BJ (cell line): ENCODE data around the gene GART. TPM values are rescaled to one million over a fixed set of nuclear protein-coding genes. Genes with fewer than 3 reads are reported as not detected.

Experiments used
- CTCF ChIA-PET: fragments of 350-600 bp; formaldehyde crosslinking; extraction: SDS; loops from one replicate; lab custom pipeline; 2021; ENCODE audit warnings: antibody characterized with exemption, inconsistent platforms; lab: Yijun Ruan, JAX
- POLR2A ChIA-PET: fragments of 300-600 bp; sonication (Branson Sonifier 250); formaldehyde crosslinking; extraction: SDS; loops from one replicate; lab custom pipeline; 2021; ENCODE audit warnings: antibody characterized with exemption; lab: Charles Lee
- DNase-seq: peaks from one replicate; pipeline ENCODE4 v3.0.0-alpha.2; 2011; ENCODE audit warnings: low read depth
- H3K27me3 ChIP-seq: 2 replicates; pipeline ENCODE4 v1.6.0; 2011; ENCODE audit warnings: low read length; ENCODE audit not compliant: control insufficient read depth, insufficient read depth
- H3K36me3 ChIP-seq: 2 replicates; pipeline ENCODE4 v1.5.1; 2011; ENCODE audit warnings: low read length; ENCODE audit not compliant: control insufficient read depth, insufficient read depth
- H3K4me3 ChIP-seq: 2 replicates; pipeline ENCODE4 v1.5.1; 2011; ENCODE audit warnings: low read depth, mild to moderate bottlenecking, control low read depth, low read length
- polyA plus RNA-seq: library from polyadenylated mRNA; depleted of rRNA; stranded (reverse); fragments of >200 nt; gene quantifications from 2 replicates; pipeline ENCODE4 v1.2.3, GENCODE V29; 2011
- TF ChIP-seq, protein P1 (sequence below): IDR thresholded peaks from 2 replicates; pipeline ENCODE4 v1.5.1; 2011; ENCODE audit warnings: low read depth, mild to moderate bottlenecking, control low read depth, inconsistent platforms, low read length, moderate library complexity; ENCODE audit not compliant: insufficient read depth

GART gene
- polyA plus RNA-seq, 1 experiment: 14.8 TPM

DNA sequence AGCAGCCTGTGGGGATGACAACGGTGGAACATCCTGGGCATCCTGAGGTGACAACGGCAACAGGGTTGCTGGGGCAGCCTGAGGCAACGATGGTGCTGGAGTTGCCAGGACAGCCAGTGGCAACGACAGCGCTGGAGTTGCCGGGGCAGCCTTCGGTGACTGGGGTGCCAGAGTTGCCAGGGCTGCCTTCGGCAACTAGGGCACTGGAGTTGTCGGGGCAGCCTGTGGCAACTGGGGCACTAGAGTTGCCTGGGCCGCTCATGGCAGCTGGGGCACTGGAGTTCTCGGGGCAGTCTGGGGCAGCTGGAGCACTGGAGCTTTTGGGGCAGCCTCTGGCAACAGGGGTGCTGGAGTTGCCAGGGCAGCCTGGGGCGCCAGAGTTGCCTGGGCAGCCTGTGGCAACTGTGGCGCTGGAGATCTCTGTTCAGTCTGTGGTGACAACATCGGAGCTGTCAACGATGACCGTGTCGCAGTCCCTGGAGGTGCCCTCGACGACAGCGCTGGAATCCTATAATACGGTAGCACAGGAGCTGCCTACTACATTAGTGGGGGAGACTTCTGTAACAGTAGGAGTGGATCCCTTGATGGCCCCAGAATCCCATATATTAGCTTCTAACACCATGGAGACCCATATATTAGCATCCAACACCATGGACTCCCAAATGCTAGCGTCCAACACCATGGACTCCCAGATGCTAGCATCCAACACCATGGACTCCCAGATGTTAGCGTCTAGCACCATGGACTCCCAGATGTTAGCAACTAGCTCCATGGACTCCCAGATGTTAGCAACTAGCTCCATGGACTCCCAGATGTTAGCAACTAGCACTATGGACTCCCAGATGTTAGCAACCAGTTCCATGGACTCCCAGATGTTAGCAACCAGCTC, 9.1 kb upstream of the GART start:
- CTCF ChIA-PET: no interaction called here
- POLR2A ChIA-PET: no interaction called here
- H3K36me3 ChIP-seq: peaks cover 30% of the 10 kb centered on the region
- H3K27me3 ChIP-seq: no peaks in the 10 kb centered on the region
- H3K4me3 ChIP-seq: no peak overlapping the region
- TF ChIP-seq, protein P1, sequence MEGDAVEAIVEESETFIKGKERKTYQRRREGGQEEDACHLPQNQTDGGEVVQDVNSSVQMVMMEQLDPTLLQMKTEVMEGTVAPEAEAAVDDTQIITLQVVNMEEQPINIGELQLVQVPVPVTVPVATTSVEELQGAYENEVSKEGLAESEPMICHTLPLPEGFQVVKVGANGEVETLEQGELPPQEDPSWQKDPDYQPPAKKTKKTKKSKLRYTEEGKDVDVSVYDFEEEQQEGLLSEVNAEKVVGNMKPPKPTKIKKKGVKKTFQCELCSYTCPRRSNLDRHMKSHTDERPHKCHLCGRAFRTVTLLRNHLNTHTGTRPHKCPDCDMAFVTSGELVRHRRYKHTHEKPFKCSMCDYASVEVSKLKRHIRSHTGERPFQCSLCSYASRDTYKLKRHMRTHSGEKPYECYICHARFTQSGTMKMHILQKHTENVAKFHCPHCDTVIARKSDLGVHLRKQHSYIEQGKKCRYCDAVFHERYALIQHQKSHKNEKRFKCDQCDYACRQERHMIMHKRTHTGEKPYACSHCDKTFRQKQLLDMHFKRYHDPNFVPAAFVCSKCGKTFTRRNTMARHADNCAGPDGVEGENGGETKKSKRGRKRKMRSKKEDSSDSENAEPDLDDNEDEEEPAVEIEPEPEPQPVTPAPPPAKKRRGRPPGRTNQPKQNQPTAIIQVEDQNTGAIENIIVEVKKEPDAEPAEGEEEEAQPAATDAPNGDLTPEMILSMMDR: no peak
- no peak for DNase-seq

DNA sequence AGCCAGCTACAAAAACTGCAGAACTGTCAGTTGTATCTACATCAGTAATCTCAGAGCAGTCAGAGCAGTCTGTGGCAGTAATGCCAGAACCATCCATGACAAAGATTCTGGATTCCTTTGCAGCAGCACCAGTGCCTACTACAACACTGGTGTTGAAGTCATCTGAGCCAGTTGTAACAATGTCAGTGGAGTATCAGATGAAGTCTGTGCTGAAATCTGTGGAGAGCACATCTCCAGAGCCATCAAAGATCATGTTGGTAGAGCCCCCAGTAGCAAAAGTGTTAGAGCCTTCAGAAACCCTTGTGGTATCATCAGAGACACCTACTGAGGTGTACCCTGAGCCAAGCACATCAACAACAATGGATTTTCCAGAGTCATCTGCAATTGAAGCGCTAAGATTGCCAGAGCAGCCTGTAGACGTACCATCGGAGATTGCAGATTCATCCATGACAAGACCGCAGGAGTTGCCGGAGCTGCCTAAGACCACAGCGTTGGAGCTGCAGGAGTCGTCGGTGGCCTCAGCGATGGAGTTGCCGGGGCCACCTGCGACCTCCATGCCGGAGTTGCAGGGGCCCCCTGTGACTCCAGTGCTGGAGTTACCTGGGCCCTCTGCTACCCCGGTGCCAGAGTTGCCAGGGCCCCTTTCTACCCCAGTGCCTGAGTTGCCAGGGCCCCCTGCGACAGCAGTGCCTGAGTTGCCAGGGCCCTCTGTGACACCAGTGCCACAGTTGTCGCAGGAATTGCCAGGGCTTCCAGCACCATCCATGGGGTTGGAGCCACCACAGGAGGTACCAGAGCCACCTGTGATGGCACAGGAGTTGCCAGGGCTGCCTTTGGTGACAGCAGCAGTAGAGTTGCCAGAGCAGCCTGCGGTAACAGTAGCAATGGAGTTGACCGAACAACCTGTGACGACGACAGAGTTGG, 8.2 kb upstream of the GART start:
- peaks cover 30% of the 10 kb centered on the region for H3K36me3 ChIP-seq

DNA sequence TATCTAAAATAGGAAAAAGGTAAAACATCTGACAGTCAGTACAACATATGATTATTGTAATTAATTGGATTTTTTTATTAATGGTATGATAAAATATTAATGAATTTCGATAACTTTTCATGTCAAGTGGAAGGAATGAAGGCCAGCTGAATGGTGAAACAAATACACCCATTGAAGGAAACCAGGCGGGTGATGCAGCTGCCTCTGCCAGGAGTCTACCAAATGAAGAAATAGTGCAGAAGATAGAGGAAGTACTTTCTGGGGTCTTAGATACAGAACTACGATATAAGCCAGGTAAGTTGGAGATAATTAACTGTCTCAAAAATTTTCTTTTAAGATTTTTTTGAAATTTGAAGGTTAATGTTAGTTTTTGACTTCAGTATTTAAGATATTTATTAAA, 4.2 kb upstream of the GART start:
- H3K36me3 ChIP-seq: peaks cover 10% of the 10 kb centered on the region
- TF ChIP-seq, protein P1: no peak
- no peak overlapping the region for H3K4me3 ChIP-seq
- no peak for DNase-seq
- POLR2A ChIA-PET: no interaction called here
- CTCF ChIA-PET: interaction anchor here (1.3 kb wide), 1 partner anchor 11 kb away, joined by 5 read pairs; no protein-coding TSS in a partner anchor
- no peaks in the 10 kb centered on the region for H3K27me3 ChIP-seq

More for the DNA sequence above, 8.2 kb upstream of the GART start:
- ChIA-PET POLR2A (no interaction called here), CTCF (no interaction called here)
- TF ChIP-seq, protein P1: no peak
- no peak for DNase-seq
- Histone ChIP-seq H3K4me3 (no peak overlapping the region), H3K27me3 (no peaks in the 10 kb centered on the region)

DNA sequence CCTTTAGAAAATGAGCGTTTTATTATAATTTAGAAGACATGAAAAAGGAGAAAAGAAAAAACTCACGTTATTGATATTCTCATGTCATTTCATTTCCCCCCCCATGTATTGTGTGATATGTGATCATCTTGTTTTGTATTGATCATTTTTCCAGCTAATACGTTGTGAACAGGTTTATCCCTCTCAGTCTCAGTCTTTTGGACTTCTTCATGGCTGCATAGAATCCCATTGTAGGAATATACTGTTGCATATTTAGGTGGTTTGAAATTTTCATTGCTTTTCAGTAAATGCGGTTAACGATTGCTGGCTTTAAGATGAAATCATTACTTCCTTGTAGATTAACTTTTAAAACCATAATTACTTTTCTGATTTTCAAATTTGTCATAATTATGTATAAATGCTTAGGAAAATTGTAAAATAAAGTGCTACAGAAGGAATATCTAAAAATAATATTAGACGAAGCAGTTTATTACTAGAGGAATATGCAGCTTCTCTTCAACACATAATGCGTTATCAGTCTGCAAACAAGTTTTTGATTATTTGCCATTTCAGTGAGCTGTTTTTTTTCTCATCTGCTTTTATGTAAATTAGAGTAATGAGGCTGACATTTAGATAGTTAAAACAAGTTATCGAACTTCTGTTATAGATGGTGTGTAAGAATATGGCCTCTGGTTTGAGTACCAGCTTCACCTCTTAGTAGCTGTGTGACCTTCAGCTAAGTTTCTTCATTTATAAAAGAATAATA, 2.7 kb upstream of the GART start:
- Histone ChIP-seq H3K27me3 (no peaks in the 10 kb centered on the region), H3K36me3 (no peaks in the 10 kb centered on the region), H3K4me3 (peak overlapping the region; percentile 70)
- POLR2A ChIA-PET: interaction anchor here (0.6 kb wide), 1 partner anchor 12 kb away, joined by 5 read pairs; no protein-coding TSS in a partner anchor
- DNase-seq: no peak
- CTCF ChIA-PET: interaction anchor here (1.1 kb wide), 1 partner anchor 61 kb away, joined by 4 read pairs; no protein-coding TSS in a partner anchor
- TF ChIP-seq, protein P1: no peak
